A673 (cell line): ENCODE results near the gene NUB1. TPM values are rescaled to one million over a fixed set of nuclear protein-coding genes. Genes with fewer than 3 reads are reported as not detected.

Experiments used
- Bru-seq: library from RNA; stranded (reverse); fragments of 400-500 nt; gene quantifications from one replicate; lab custom pipeline; 2021; lab: Mats Ljungman, UMichigan
- BruChase-seq, 2 experiments: library from RNA; stranded (reverse); fragments of 400-500 nt; gene quantifications; one replicate each; lab custom pipeline; 2021; lab: Mats Ljungman, UMichigan
- BruUV-seq: library from RNA; stranded (reverse); fragments of 400-500 nt; replicated peaks from 2 replicates; lab custom pipeline; 2021; lab: Mats Ljungman, UMichigan
- CTCF ChIA-PET: fragments of 300-600 bp; sonication (Branson Sonifier 250); formaldehyde crosslinking; loops from one replicate; lab custom pipeline; 2022; ENCODE audit warnings: antibody characterized with exemption; lab: Charles Lee
- POLR2A ChIA-PET: fragments of 300-600 bp; sonication (Branson Sonifier 250); formaldehyde crosslinking; loops from one replicate; lab custom pipeline; 2022; ENCODE audit warnings: antibody characterized with exemption; ENCODE audit not compliant: low non-redundant PET; lab: Charles Lee
- DNase-seq: peaks from one replicate; pipeline ENCODE4 v3.0.0-alpha.2; 2015; ENCODE audit warnings: low spot score
- H3K27ac ChIP-seq: fragments of 200-600 bp; sonication (generic); 2 replicates; pipeline ENCODE4 v1.5.1; 2016; ENCODE audit warnings: mixed run types, low read depth, mild to moderate bottlenecking, mixed read lengths, antibody characterized with exemption, low read length; ENCODE audit not compliant: poor library complexity, severe bottlenecking
- H3K27me3 ChIP-seq: fragments of 200-600 bp; sonication (generic); replicated peaks from 2 replicates; pipeline ENCODE4 v1.6.1; 2017; ENCODE audit warnings: mixed run types, low read depth, mild to moderate bottlenecking, mixed read lengths, antibody characterized with exemption, low read length; ENCODE audit not compliant: insufficient read depth, poor library complexity
- H3K36me3 ChIP-seq: fragments of 200-600 bp; sonication (generic); 2 replicates; pipeline ENCODE4 v1.6.1; 2016; ENCODE audit warnings: mixed run types, mild to moderate bottlenecking, mixed read lengths, antibody characterized with exemption, low read length; ENCODE audit not compliant: insufficient read depth, poor library complexity, severe bottlenecking
- H3K4me1 ChIP-seq: fragments of 200-600 bp; sonication (generic); 2 replicates; pipeline ENCODE4 v1.6.1; 2017; ENCODE audit warnings: mixed run types, mild to moderate bottlenecking, mixed read lengths, antibody characterized with exemption, low read length; ENCODE audit not compliant: insufficient read depth, poor library complexity, severe bottlenecking
- H3K4me3 ChIP-seq: fragments of 200-600 bp; sonication (generic); 2 replicates; pipeline ENCODE4 v1.5.1; 2016; ENCODE audit warnings: low read depth, mixed run types, mild to moderate bottlenecking, mixed read lengths, low read length; ENCODE audit not compliant: poor library complexity, severe bottlenecking
- H3K9me3 ChIP-seq: fragments of 200-600 bp; sonication (generic); 2 replicates; pipeline ENCODE4 v1.6.1; 2016; ENCODE audit warnings: mixed run types, low read depth, mild to moderate bottlenecking, mixed read lengths, antibody characterized with exemption, low read length; ENCODE audit not compliant: poor library complexity, severe bottlenecking
- EZH2 ChIP-seq: fragments of 200-600 bp; sonication (generic); IDR thresholded peaks from 2 replicates; pipeline ENCODE4 v1.6.1; 2017; ENCODE audit warnings: borderline replicate concordance, low read depth, mild to moderate bottlenecking, mixed read lengths, antibody characterized with exemption, low read length; ENCODE audit not compliant: poor library complexity, severe bottlenecking
- intact Hi-C: fragments of 100-400 bp; cut with micrococcal nuclease; formaldehyde crosslinking; loops from one replicate; pipeline ENCODE4 v1.10.0; 2022; ENCODE audit not compliant: unreplicated experiment
- long read RNA-seq: library from polyadenylated mRNA; stranded (forward); transcript quantifications from one replicate; pipeline ENCODE4 v2.0.0, GENCODE V29; 2022
- total RNA-seq: library from RNA; stranded (reverse); gene quantifications from 2 replicates; pipeline ENCODE4 v1.2.3, GENCODE V29; 2021
- TF ChIP-seq, protein P1 (sequence below): fragments of 300-800, 200-600 bp; sonication (generic); conservative IDR thresholded peaks from 2 replicates; pipeline ENCODE4 v1.5.1; 2017; ENCODE audit warnings: low read depth, mild to moderate bottlenecking, antibody characterized with exemption, low read length, moderate library complexity, mixed read lengths

NUB1 gene, protein sequence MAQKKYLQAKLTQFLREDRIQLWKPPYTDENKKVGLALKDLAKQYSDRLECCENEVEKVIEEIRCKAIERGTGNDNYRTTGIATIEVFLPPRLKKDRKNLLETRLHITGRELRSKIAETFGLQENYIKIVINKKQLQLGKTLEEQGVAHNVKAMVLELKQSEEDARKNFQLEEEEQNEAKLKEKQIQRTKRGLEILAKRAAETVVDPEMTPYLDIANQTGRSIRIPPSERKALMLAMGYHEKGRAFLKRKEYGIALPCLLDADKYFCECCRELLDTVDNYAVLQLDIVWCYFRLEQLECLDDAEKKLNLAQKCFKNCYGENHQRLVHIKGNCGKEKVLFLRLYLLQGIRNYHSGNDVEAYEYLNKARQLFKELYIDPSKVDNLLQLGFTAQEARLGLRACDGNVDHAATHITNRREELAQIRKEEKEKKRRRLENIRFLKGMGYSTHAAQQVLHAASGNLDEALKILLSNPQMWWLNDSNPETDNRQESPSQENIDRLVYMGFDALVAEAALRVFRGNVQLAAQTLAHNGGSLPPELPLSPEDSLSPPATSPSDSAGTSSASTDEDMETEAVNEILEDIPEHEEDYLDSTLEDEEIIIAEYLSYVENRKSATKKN
- total RNA-seq = 36.9 and 39.4 TPM in 2 replicates
- percentile 65 among the genes with signal in this experiment for Bru-seq, nascent RNA
- percentile 66 among the genes with signal in this experiment for BruChase-seq, experiment 1, labeled RNA remaining after a 2-hour chase
- BruChase-seq, experiment 2, labeled RNA remaining after a 6-hour chase = percentile 73 among the genes with signal in this experiment
- long read RNA-seq, transcript NUB1-203 (9 exons, 1,703 nt) = major isoform, 25 of 71 reads
- long read RNA-seq, transcript NUB1-201 (15 exons, 3,180 nt) = minor isoform, 14 of 71 reads
- long read RNA-seq, partial matches to known transcripts = 6 of 71 reads
- long read RNA-seq, other reads (novel, unspliced or antisense) = 21 of 71 reads

DNA sequence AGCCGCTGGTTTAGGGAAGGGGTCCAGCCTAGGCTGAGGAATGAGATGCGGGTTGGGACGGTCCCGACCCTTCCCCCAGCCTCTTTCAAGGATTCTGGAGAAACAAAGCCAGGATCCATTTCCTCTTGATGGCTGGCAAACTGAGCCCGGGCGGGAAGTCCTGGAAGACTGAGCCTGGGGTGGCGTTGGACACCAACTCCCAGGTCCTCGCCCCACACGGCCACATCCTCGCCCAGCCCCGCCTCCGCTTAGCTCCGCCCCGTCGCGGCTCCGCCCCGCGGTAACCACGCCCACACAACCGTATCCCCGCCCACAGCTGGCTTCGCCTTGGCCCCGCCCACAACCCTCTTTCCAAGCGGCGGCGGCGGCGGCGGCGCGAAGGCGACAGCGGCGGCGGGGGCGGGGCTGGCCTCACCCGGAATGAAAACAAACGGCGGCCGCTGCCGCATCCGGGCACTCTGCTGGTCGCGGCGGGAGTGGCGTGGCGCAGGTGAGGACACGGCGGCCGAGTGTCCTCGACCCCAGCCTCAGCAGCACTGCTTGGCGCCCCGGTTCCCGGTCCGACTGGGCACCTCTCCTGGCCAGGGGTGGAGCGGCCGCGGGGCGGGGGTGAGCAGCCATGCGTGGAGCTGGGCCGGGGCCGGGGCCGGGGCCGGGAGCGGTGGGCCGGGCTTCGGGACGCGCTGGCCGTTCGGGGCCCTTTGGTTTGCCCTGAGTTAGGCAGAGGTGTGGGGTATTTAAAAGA, at the start of gene NUB1:
NUB1 (plus strand) TSS at position 456 of the 745 bp plus-strand sequence. CDS start 3,538 bp downstream, outside the sequence.
- BruUV-seq = no TSS peak
- H3K36me3 ChIP-seq = peaks cover 14% of the 10 kb centered on the region
- ChIA-PET CTCF (interaction anchor here (0.6 to 1.4 kb wide), 2 partner anchors 26 to 67 kb away, joined by 3 to 4 read pairs; no protein-coding TSS in a partner anchor), POLR2A (interaction anchor here (0.6 kb wide), 1 partner anchor 30 kb away, joined by 7 read pairs; no protein-coding TSS in a partner anchor)
- no peak for TF ChIP-seq EZH2
- TF ChIP-seq, protein P1, sequence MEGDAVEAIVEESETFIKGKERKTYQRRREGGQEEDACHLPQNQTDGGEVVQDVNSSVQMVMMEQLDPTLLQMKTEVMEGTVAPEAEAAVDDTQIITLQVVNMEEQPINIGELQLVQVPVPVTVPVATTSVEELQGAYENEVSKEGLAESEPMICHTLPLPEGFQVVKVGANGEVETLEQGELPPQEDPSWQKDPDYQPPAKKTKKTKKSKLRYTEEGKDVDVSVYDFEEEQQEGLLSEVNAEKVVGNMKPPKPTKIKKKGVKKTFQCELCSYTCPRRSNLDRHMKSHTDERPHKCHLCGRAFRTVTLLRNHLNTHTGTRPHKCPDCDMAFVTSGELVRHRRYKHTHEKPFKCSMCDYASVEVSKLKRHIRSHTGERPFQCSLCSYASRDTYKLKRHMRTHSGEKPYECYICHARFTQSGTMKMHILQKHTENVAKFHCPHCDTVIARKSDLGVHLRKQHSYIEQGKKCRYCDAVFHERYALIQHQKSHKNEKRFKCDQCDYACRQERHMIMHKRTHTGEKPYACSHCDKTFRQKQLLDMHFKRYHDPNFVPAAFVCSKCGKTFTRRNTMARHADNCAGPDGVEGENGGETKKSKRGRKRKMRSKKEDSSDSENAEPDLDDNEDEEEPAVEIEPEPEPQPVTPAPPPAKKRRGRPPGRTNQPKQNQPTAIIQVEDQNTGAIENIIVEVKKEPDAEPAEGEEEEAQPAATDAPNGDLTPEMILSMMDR = no peak
- DNase-seq = peak; percentile 89
- no peaks in the 10 kb centered on the region for H3K9me3 ChIP-seq
- intact Hi-C loops = no loop called here
- no peaks in the 10 kb centered on the region for H3K27me3 ChIP-seq
- H3K4me3 ChIP-seq = peak within 1 kb of the TSS; percentile 93
- peaks cover 6% of the 10 kb centered on the region for H3K4me1 ChIP-seq
- H3K27ac ChIP-seq = peak within 1 kb of the TSS; percentile 54

GRCh38 chr7:151292850-151293249, 48.8 kb upstream of the NUB1 start:
- BruUV-seq = no TSS peak
- H3K27me3 ChIP-seq = peaks cover 16% of the 10 kb centered on the region
- H3K9me3 ChIP-seq = peaks cover 5% of the 10 kb centered on the region
- no peak for TF ChIP-seq EZH2
- TF ChIP-seq, protein P1 = no peak
- intact Hi-C loops = no loop called here
- ChIA-PET CTCF (no interaction called here), POLR2A (no interaction called here)
- no peak overlapping the region for H3K27ac ChIP-seq
- H3K4me3 ChIP-seq = no peak overlapping the region
- no peak for DNase-seq
- no peaks in the 10 kb centered on the region for H3K4me1 ChIP-seq
- H3K36me3 ChIP-seq = no peaks in the 10 kb centered on the region
